ENCODE data around the gene JDP2. TPM values are rescaled to one million over a fixed set of nuclear protein-coding genes. Genes with fewer than 3 reads are reported as not detected.

The JDP2 gene
- polyA plus RNA-seq, 1 of the 3 experiments (the other 2 are of a cell fraction), result 22.3 TPM

DNA sequence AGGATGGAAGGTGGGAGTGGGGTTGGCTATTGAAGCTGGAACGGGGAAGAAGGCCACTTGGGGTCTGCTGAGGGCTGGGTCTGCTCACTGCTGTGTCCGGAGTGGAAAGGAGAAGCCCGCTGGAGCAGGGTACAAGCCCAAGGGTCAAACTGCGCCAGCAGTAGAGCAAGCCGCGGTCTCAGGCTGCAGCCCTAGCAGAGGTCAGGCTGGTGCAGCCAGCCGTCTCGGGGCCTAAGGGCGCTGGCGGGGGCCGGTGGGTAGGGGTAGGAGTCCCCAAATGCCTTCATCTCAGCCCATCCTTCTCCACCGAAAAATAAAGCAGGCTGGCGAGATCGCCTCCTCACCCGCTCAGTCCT lies 718 bp upstream of the JDP2 start:
- Histone ChIP-seq H3K27me3 (ENCODE audit: insufficient read depth) (no peaks in the 10 kb centered on the region), H3K4me3 (ENCODE audit: low read depth in 2 of 2, low read length in 1 of 2) (peak overlapping the region; percentile 68 to 74), H3K79me2 (ENCODE audit: insufficient read depth) (peaks cover 38% of the 10 kb centered on the region), H3K9ac (peak overlapping the region; percentile 70; the same call in 1 of the 2 replicates), H3K36me3 (replicated peaks in 1 of 2; ENCODE audit: control insufficient read depth in 1 of 2, insufficient read depth in 2 of 2, low read length in 1 of 2) (no peaks in the 10 kb centered on the region), H3F3A (replicated peaks; ENCODE audit: insufficient read depth) (no peaks in the 10 kb centered on the region), H3K9me2 (no peaks in the 10 kb centered on the region), H3K9me3 (no peaks in the 10 kb centered on the region), H4K20me1 (ENCODE audit: insufficient read depth) (peaks cover 35% of the 10 kb centered on the region), H2AFZ (ENCODE audit: low read depth) (peak overlapping the region; percentile 94), H3K4me2 (peak overlapping the region; percentile 76; the same call in 1 of the 2 replicates), H3K4me1 (ENCODE audit: control insufficient read depth in 1 of 2, insufficient read depth in 2 of 2, low read depth in 1 of 2, low read length in 1 of 2) (peaks cover 7 to 37% of the 10 kb centered on the region in 2 experiments; a peak in 2 of 4 replicates), H3K27ac (ENCODE audit: low read depth in 2 of 2, low read length in 1 of 2) (peak overlapping the region; percentile 34 to 69; a peak in 2 of 4 replicates)
- CTCF ChIA-PET, result interaction anchor here (0.6 to 2.2 kb wide), 4 partner anchors 9 to 119 kb away, joined by 3 to 11 read pairs (median 3); no protein-coding TSS in a partner anchor
- POLR2A ChIA-PET, result no interaction called here
- no peak for DNase-seq
- TF ChIP-seq JUND (IDR thresholded peaks at IDR 0.05), result no peak
- TF ChIP-seq, protein P1, sequence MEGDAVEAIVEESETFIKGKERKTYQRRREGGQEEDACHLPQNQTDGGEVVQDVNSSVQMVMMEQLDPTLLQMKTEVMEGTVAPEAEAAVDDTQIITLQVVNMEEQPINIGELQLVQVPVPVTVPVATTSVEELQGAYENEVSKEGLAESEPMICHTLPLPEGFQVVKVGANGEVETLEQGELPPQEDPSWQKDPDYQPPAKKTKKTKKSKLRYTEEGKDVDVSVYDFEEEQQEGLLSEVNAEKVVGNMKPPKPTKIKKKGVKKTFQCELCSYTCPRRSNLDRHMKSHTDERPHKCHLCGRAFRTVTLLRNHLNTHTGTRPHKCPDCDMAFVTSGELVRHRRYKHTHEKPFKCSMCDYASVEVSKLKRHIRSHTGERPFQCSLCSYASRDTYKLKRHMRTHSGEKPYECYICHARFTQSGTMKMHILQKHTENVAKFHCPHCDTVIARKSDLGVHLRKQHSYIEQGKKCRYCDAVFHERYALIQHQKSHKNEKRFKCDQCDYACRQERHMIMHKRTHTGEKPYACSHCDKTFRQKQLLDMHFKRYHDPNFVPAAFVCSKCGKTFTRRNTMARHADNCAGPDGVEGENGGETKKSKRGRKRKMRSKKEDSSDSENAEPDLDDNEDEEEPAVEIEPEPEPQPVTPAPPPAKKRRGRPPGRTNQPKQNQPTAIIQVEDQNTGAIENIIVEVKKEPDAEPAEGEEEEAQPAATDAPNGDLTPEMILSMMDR (IDR thresholded peaks at IDR 0.05), result no peak
- no peak for TF ChIP-seq TEAD4 (IDR thresholded peaks at IDR 0.05; ENCODE audit: borderline replicate concordance, insufficient read depth)
- TF ChIP-seq ELF1 (IDR thresholded peaks at IDR 0.05), result no peak
- no peak for TF ChIP-seq EP300 (IDR thresholded peaks at IDR 0.05; ENCODE audit: borderline replicate concordance in 1 of 2, low read depth in 1 of 2, low read length in 1 of 2)
- no peak for TF ChIP-seq RFX5 (IDR thresholded peaks at IDR 0.05; ENCODE audit: low read length)
- no peak for TF ChIP-seq RAD21 (IDR thresholded peaks at IDR 0.05; ENCODE audit: low read length)
- TF ChIP-seq, protein P2, sequence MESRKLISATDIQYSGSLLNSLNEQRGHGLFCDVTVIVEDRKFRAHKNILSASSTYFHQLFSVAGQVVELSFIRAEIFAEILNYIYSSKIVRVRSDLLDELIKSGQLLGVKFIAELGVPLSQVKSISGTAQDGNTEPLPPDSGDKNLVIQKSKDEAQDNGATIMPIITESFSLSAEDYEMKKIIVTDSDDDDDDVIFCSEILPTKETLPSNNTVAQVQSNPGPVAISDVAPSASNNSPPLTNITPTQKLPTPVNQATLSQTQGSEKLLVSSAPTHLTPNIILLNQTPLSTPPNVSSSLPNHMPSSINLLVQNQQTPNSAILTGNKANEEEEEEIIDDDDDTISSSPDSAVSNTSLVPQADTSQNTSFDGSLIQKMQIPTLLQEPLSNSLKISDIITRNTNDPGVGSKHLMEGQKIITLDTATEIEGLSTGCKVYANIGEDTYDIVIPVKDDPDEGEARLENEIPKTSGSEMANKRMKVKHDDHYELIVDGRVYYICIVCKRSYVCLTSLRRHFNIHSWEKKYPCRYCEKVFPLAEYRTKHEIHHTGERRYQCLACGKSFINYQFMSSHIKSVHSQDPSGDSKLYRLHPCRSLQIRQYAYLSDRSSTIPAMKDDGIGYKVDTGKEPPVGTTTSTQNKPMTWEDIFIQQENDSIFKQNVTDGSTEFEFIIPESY (IDR thresholded peaks at IDR 0.05; ENCODE audit: borderline replicate concordance, low read depth), result no peak
- no peak for TF ChIP-seq TCF12 (IDR thresholded peaks at IDR 0.05)
- TF ChIP-seq, protein P3, sequence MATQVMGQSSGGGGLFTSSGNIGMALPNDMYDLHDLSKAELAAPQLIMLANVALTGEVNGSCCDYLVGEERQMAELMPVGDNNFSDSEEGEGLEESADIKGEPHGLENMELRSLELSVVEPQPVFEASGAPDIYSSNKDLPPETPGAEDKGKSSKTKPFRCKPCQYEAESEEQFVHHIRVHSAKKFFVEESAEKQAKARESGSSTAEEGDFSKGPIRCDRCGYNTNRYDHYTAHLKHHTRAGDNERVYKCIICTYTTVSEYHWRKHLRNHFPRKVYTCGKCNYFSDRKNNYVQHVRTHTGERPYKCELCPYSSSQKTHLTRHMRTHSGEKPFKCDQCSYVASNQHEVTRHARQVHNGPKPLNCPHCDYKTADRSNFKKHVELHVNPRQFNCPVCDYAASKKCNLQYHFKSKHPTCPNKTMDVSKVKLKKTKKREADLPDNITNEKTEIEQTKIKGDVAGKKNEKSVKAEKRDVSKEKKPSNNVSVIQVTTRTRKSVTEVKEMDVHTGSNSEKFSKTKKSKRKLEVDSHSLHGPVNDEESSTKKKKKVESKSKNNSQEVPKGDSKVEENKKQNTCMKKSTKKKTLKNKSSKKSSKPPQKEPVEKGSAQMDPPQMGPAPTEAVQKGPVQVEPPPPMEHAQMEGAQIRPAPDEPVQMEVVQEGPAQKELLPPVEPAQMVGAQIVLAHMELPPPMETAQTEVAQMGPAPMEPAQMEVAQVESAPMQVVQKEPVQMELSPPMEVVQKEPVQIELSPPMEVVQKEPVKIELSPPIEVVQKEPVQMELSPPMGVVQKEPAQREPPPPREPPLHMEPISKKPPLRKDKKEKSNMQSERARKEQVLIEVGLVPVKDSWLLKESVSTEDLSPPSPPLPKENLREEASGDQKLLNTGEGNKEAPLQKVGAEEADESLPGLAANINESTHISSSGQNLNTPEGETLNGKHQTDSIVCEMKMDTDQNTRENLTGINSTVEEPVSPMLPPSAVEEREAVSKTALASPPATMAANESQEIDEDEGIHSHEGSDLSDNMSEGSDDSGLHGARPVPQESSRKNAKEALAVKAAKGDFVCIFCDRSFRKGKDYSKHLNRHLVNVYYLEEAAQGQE (IDR thresholded peaks at IDR 0.05; ENCODE audit: low read depth, low read length), result no peak
- TF ChIP-seq, protein P4, sequence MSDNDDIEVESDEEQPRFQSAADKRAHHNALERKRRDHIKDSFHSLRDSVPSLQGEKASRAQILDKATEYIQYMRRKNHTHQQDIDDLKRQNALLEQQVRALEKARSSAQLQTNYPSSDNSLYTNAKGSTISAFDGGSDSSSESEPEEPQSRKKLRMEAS (IDR thresholded peaks at IDR 0.05; ENCODE audit: low read depth), result no peak
- TF ChIP-seq TAF1 (IDR thresholded peaks at IDR 0.05; ENCODE audit: borderline replicate concordance, low read depth, low read length), result no peak
- TF ChIP-seq FOSL2 (IDR thresholded peaks at IDR 0.05; ENCODE audit: borderline replicate concordance, low read depth), result no peak
- 90% methylated on average over 9 of the region's 15 CpGs for WGBS (ENCODE audit: low lambda C conversion rate)

All from SK-N-SH (cell line).